Midbrain (tissue), 1 donor: ENCODE measurements around the gene ERI2.
A peak's percentile ranks its signal among the peaks of the same experiment; 100 is the strongest.

Experiments used
- DNase-seq: peaks from one replicate; lab custom pipeline; 2025; lab: John Stamatoyannopoulos, UW

Gene ERI2

GRCh38 chr16:20806168-20807050 lies at the start of gene ERI2, which contains the start of gene REXO5:
ERI2 (minus strand) TSS chr16:20806472; CDS start chr16:20806430, 42 bp downstream.
REXO5 (plus strand) TSS chr16:20806527; CDS start chr16:20806954, 427 bp downstream.
- DNase-seq, result peak; percentile 91

GRCh38 chr16:20854963-20855362 lies 48.7 kb upstream of the ERI2 start:
- DNase-seq, result no peak

- DNase-seq, result no peak
These were observed 47.8 kb upstream of the ERI2 start for GRCh38 chr16:20853981-20854620.

- no peak for DNase-seq
These were observed 46.9 kb upstream of the ERI2 start for GRCh38 chr16:20853143-20853542.

- DNase-seq, result peak; percentile 58
These were observed 45.3 kb upstream of the ERI2 start for GRCh38 chr16:20851601-20852000.

GRCh38 chr16:20850981-20851380 lies 44.7 kb upstream of the ERI2 start:
- no peak for DNase-seq

- DNase-seq, result peak; percentile 69
These were observed 43.5 kb upstream of the ERI2 start for GRCh38 chr16:20849589-20850390.

- DNase-seq, result no peak
These were observed 41.3 kb upstream of the ERI2 start for GRCh38 chr16:20847550-20847949.

- no peak for DNase-seq
These were observed 40.3 kb upstream of the ERI2 start for GRCh38 chr16:20846551-20846950.

GRCh38 chr16:20846030-20846429 lies 39.8 kb upstream of the ERI2 start:
- DNase-seq, result no peak

- no peak for DNase-seq
These were observed 38.3 kb upstream of the ERI2 start for GRCh38 chr16:20844588-20844987.

GRCh38 chr16:20844054-20844453 lies 37.8 kb upstream of the ERI2 start:
- no peak for DNase-seq

- no peak for DNase-seq
These were observed 33.2 kb upstream of the ERI2 start for GRCh38 chr16:20839504-20839903.

- DNase-seq, result no peak
These were observed 32.0 kb upstream of the ERI2 start for GRCh38 chr16:20838240-20838639.

- DNase-seq, result no peak
These were observed 26.8 kb upstream of the ERI2 start for GRCh38 chr16:20833086-20833485.

- DNase-seq, result no peak
These were observed 24.1 kb upstream of the ERI2 start for GRCh38 chr16:20830372-20830771.

- no peak for DNase-seq
These were observed 23.3 kb upstream of the ERI2 start for GRCh38 chr16:20829536-20829935.

- DNase-seq, result no peak
These were observed 19.8 kb upstream of the ERI2 start for GRCh38 chr16:20826039-20826566.

- DNase-seq, result no peak
These were observed 16.5 kb upstream of the ERI2 start for GRCh38 chr16:20822521-20823325.

GRCh38 chr16:20821682-20822081 lies 15.4 kb upstream of the ERI2 start:
- no peak for DNase-seq

- no peak for DNase-seq
These were observed 12.8 kb upstream of the ERI2 start for GRCh38 chr16:20818929-20819585.
